Stimulated activated CD8-positive, alpha-beta memory T cell treated with anti-CD3 and anti-CD28 coated beads, Interleukin-15, amount 100 ng/mL, for 4 hours (primary cell): ENCODE results near the gene AP5M1.
"Not testable (repeated sequence)": the region's sequence is repeated elsewhere in the genome, so short reads cannot be mapped to it uniquely, and the experiment has no call there.

Experiments used
- DNase-seq, 2 donors: peaks; one replicate each; pipeline ENCODE4 v3.0.0-alpha.2; 2020; ENCODE audit warnings: low read depth in 2 of 2

The AP5M1 gene

GRCh38 chr14:57290751-57291150, 22.0 kb downstream of the AP5M1 start:
- DNase-seq, result no peak

GRCh38 chr14:57291692-57292647, 23.2 kb downstream of the AP5M1 start:
- no peak for DNase-seq

GRCh38 chr14:57293866-57294837, 25.4 kb downstream of the AP5M1 start:
- no peak for DNase-seq

GRCh38 chr14:57295239-57295638, 26.5 kb downstream of the AP5M1 start:
- no peak for DNase-seq

- no peak for DNase-seq
Observed at GRCh38 chr14:57297852-57298251, 29.1 kb downstream of the AP5M1 start.

GRCh38 chr14:57299511-57299910, 30.7 kb downstream of the AP5M1 start:
- DNase-seq, result no peak

GRCh38 chr14:57302883-57303282, 34.1 kb downstream of the AP5M1 start:
- DNase-seq, result no peak

GRCh38 chr14:57314396-57315089, 45.8 kb downstream of the AP5M1 start:
- no peak for DNase-seq

GRCh38 chr14:57317248-57317833, 48.6 kb downstream of the AP5M1 start:
- DNase-seq, result peak; percentile 14 to 45

GRCh38 chr14:57319636-57320192, 50.9 kb downstream of the AP5M1 start:
- DNase-seq, result no peak

- no peak for DNase-seq
Observed at GRCh38 chr14:57323721-57324120, 55.0 kb downstream of the AP5M1 start.

- no peak for DNase-seq
Observed at GRCh38 chr14:57326253-57326652, 57.5 kb downstream of the AP5M1 start.

- DNase-seq, result no peak
Observed at GRCh38 chr14:57329833-57330232, 61.1 kb downstream of the AP5M1 start.

GRCh38 chr14:57332475-57332874, 63.7 kb downstream of the AP5M1 start:
- not testable (repeated sequence) for DNase-seq

GRCh38 chr14:57333726-57334125, 65.0 kb downstream of the AP5M1 start:
- not testable (repeated sequence) for DNase-seq

- DNase-seq, result not testable (repeated sequence)
Observed at GRCh38 chr14:57343545-57344297, 75.0 kb downstream of the AP5M1 start.

GRCh38 chr14:57345106-57345505, 76.3 kb downstream of the AP5M1 start:
- no peak for DNase-seq

GRCh38 chr14:57346741-57347140, 78.0 kb downstream of the AP5M1 start:
- DNase-seq, result no peak
